HepG2 (cell line): ENCODE data around the gene ZNF771.

ENCODE experiments used
- CHD4 ChIP-seq: fragments of 200-600 bp; sonication (generic); IDR thresholded peaks from 2 replicates; pipeline ENCODE4 v1.7.0; 2017; ENCODE audit warnings: mild to moderate bottlenecking, low read length, borderline replicate concordance
- EZH2 ChIP-seq: conservative IDR thresholded peaks from 2 replicates; pipeline ENCODE4 v1.6.1; 2012; ENCODE audit warnings: mild to moderate bottlenecking, low read depth, low read length, moderate library complexity
- PHF20 ChIP-seq: sonication (generic); formaldehyde crosslinking; IDR thresholded peaks from 2 replicates; pipeline ENCODE4 v1.5.0; 2020; ENCODE audit warnings: mild to moderate bottlenecking, missing genetic modification reagents
- PLSCR1 ChIP-seq: sonication (generic); formaldehyde crosslinking; IDR thresholded peaks from 2 replicates; pipeline ENCODE4 v1.5.0; 2020; ENCODE audit warnings: missing genetic modification reagents, mild to moderate bottlenecking, borderline replicate concordance
- RELA ChIP-seq: sonication (generic); formaldehyde crosslinking; IDR thresholded peaks from 2 replicates; pipeline ENCODE4 v1.4.0; 2020; ENCODE audit warnings: missing genetic modification reagents
- SIN3B ChIP-seq: fragments of 150-350 bp; IDR thresholded peaks from 2 replicates; pipeline ENCODE4 v1.6.1; 2014; ENCODE audit warnings: low read length
- TCF7L2 ChIP-seq: IDR thresholded peaks from 2 replicates; pipeline ENCODE4 v1.6.1; 2011; ENCODE audit warnings: mild to moderate bottlenecking, low read depth, low read length, moderate library complexity

- TF ChIP-seq TCF7L2 (no peak), PLSCR1 (CRISPR knock-in tag) (no peak), RELA (CRISPR knock-in tag) (no peak), CHD4 (no peak), EZH2 (no peak), PHF20 (CRISPR knock-in tag) (no peak), SIN3B (no peak)
These were observed 32.4 kb downstream of the ZNF771 start for GRCh38 chr16:30439720-30440348.
